ENCODE measurements around the gene AP2M1. TPM values are rescaled to one million over a fixed set of nuclear protein-coding genes. Genes with fewer than 3 reads are reported as not detected.
"Not testable (repeated sequence)": the region's sequence is repeated elsewhere in the genome, so short reads cannot be mapped to it uniquely, and the experiment has no call there.

Gene AP2M1
- total RNA-seq, 6 donors from 2014 or later = 132 to 280 (median 198) TPM

DNA sequence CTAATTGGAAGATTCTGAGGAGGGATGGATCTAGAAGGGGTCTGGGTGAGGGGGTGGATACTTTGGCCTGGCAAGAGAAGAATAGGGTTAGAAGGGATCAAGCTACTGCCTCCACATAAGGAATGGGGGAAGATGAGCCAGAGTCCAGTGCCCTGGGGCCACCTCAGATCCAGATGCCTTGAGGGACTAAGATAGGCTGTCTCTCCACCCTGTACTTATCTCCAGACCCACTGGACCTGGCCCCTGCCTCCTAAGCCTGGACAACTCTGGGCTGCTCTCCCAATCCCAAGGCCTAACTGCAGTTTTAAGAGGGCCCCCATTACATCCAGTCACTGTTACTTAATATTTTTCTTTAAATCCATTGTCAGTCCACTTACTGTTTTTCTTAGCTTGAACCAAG, 17.4 kb upstream of the AP2M1 start:
- ATAC-seq (ENCODE audit: low FRiP score in 2 of 2) = no peak
- peaks cover 43 to 65% (median 55%) of the 10 kb centered on the region in 4 donors for H3K4me1 ChIP-seq

DNA sequence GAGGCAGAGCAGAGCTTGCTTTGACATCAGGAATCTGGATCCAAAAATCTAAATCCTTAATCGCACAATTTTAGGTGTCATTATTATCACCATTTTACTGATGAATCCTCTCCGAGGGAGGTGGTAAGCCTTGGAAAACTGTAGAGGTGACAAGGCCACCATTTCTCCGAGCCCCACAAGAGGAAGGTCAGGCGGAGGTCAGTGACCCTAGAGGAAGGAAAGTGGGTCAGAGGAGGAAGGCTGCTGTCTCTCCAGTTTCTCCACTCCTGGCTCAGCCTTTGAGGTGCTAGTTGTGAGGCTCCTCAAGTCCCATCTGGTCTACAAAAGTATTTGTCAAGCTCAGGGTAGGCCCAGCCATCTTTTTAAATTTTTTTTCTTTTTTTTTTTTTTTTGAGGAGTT, 16.3 kb upstream of the AP2M1 start:
- Histone ChIP-seq H3K9me3 (no peaks in the 10 kb centered on the region), H3K36me3 (peaks cover 0 to 13% (median 4%) of the 10 kb centered on the region in 4 donors), H3K4me1 (peaks cover 43 to 65% (median 54%) of the 10 kb centered on the region in 4 donors), H3K27me3 (no peaks in the 10 kb centered on the region), H3K4me3 (no peak overlapping the region), H3K27ac (peak overlapping the region in 2 of 4 donors; percentile 27 to 93)
- no peak for DNase-seq
- TF ChIP-seq POLR2A (IDR thresholded peaks at IDR 0.05) = no peak
- TF ChIP-seq POLR2AphosphoS5 (IDR thresholded peaks at IDR 0.05) = no peak
- TF ChIP-seq EP300 (IDR thresholded peaks at IDR 0.05) = no peak
- TF ChIP-seq, protein P1, sequence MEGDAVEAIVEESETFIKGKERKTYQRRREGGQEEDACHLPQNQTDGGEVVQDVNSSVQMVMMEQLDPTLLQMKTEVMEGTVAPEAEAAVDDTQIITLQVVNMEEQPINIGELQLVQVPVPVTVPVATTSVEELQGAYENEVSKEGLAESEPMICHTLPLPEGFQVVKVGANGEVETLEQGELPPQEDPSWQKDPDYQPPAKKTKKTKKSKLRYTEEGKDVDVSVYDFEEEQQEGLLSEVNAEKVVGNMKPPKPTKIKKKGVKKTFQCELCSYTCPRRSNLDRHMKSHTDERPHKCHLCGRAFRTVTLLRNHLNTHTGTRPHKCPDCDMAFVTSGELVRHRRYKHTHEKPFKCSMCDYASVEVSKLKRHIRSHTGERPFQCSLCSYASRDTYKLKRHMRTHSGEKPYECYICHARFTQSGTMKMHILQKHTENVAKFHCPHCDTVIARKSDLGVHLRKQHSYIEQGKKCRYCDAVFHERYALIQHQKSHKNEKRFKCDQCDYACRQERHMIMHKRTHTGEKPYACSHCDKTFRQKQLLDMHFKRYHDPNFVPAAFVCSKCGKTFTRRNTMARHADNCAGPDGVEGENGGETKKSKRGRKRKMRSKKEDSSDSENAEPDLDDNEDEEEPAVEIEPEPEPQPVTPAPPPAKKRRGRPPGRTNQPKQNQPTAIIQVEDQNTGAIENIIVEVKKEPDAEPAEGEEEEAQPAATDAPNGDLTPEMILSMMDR (IDR thresholded peaks at IDR 0.05) = no peak
- no peak for ATAC-seq (ENCODE audit: low FRiP score in 2 of 2)
- 51 to 59% methylated on average over 4 of the region's 4 CpGs for WGBS, 2 donors

More for the DNA sequence above, 17.4 kb upstream of the AP2M1 start:
- TF ChIP-seq, protein P1 (IDR thresholded peaks at IDR 0.05) = no peak
- TF ChIP-seq POLR2A (IDR thresholded peaks at IDR 0.05) (no peak), POLR2AphosphoS5 (IDR thresholded peaks at IDR 0.05) (no peak), EP300 (IDR thresholded peaks at IDR 0.05) (no peak)
- H3K9me3 ChIP-seq = no peaks in the 10 kb centered on the region
- peak overlapping the region; percentile 82 to 93 (median 92) for H3K27ac ChIP-seq
- H3K27me3 ChIP-seq = no peaks in the 10 kb centered on the region
- H3K4me3 ChIP-seq = peak overlapping the region; percentile 14 to 98 (median 92)
- peaks cover 0 to 4% (median 0%) of the 10 kb centered on the region in 4 donors for H3K36me3 ChIP-seq
- DNase-seq = no peak

DNA sequence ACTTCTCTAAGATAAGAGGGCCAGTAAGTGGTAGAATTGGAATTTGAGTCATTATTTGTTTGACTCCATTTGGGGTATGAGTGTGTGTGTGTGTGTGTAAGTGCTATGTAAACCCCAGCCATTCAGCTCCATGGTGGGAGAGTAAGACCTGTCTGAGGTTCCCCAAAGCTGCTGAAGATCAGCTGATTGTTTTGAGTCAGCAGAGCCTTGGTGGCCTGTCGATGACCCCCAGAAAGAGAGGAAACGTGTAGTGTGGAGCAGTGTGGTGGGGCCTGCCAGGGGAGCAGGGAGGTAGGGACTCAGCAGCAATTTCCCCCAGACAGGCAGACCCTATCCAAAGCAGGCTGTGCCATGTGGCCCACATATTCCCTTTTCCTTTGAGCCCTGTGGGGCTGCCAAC, 14.2 kb upstream of the AP2M1 start:
- DNase-seq (no peak), ATAC-seq (ENCODE audit: low FRiP score in 2 of 2) (no peak)
- no peak for TF ChIP-seq POLR2AphosphoS5 (IDR thresholded peaks at IDR 0.05)
- TF ChIP-seq POLR2A (IDR thresholded peaks at IDR 0.05) = no peak
- TF ChIP-seq EP300 (IDR thresholded peaks at IDR 0.05) = no peak
- TF ChIP-seq, protein P1 (IDR thresholded peaks at IDR 0.05) = no peak
- Histone ChIP-seq H3K36me3 (peaks cover 16 to 33% (median 23%) of the 10 kb centered on the region in 4 donors), H3K4me1 (peaks cover 40 to 53% (median 49%) of the 10 kb centered on the region in 4 donors), H3K4me3 (no peak overlapping the region), H3K27me3 (no peaks in the 10 kb centered on the region), H3K9me3 (no peaks in the 10 kb centered on the region), H3K27ac (peak overlapping the region; percentile 39 to 65 (median 62))
- WGBS, 2 donors = 32 to 33% methylated on average over 1 to 2 of the region's 2 CpGs

DNA sequence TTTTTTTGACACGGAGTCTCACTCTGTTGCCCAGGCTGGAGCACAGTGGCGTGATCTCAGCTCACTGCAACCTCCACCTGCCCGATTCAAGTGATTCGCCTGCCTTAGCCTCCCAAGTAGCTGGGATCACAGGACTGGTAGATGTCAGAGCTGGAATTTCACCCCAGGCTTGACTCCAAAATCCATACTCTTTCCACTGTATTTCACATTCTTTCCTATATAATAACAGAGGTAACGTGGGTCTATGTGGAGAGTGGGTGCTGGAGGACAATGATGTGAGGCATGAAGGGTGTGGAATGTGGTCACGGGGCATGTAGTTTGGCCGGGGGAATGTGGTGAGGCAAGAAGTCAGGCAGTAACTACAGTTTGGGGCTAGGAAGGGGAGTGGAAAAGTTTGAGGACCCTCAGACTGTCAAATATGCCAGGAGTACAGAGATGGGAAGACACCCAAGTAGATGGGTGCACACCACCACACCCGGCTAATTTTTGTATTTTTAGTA, 12.0 kb upstream of the AP2M1 start:
- 74 to 87% methylated on average over 8 of the region's 8 CpGs for WGBS, 2 donors
- not testable (repeated sequence) for ATAC-seq (ENCODE audit: low FRiP score in 2 of 2); DNase-seq

DNA sequence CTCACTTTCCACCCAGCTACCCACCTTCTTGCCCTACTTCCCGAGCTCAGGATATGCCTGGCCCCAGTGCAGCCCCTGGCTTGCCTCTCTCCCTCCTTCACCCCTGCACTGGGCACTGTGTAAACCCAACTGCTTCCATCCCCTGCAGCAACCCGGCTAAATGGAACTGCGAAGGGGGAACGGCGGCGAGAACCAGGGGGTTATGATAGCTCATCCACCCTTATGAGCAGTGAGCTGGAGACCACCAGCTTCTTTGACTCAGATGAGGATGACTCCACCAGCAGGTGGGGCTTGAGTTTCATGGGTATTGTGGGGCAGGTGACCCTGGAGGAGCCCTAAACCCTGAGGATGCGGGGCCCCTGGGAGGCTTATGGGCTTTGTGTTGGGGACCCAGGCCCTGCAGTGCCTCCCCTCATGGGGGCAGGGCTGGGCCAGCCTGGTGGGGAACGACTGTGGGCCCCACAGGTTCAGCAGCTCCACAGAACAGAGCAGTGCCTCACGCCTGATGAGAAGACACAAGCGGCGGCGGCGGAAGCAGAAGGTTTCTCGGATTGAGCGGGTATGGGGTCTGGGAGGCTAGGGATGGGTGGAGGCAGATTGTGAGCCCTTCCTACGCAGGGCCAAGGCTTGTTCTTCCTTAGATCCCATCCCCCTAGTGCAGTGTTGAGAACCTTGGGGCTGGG, 9.9 kb upstream of the AP2M1 start:
- DNase-seq (no peak), ATAC-seq (ENCODE audit: low FRiP score in 2 of 2) (no peak)
- WGBS, 2 donors = 94 to 97% methylated on average over 15 to 16 of the region's 16 CpGs
- H3K4me1 ChIP-seq = peaks cover 14 to 21% (median 16%) of the 10 kb centered on the region in 4 donors
- no peaks in the 10 kb centered on the region for H3K27me3 ChIP-seq
- TF ChIP-seq POLR2A (IDR thresholded peaks at IDR 0.05) (no peak), EP300 (IDR thresholded peaks at IDR 0.05) (no peak), POLR2AphosphoS5 (IDR thresholded peaks at IDR 0.05) (no peak)
- TF ChIP-seq, protein P1 (IDR thresholded peaks at IDR 0.05) = no peak
- peaks cover 26 to 77% (median 63%) of the 10 kb centered on the region in 4 donors for H3K36me3 ChIP-seq
- H3K9me3 ChIP-seq = no peaks in the 10 kb centered on the region
- no peak overlapping the region for H3K4me3 ChIP-seq
- H3K27ac ChIP-seq = no peak overlapping the region

More for the DNA sequence above, 12.0 kb upstream of the AP2M1 start:
- H3K27me3 ChIP-seq, H3K27ac ChIP-seq, H3K9me3 ChIP-seq, H3K4me3 ChIP-seq: not testable (repeated sequence)
- peaks cover 20 to 55% (median 44%) of the 10 kb centered on the region in 4 donors for H3K36me3 ChIP-seq
- H3K4me1 ChIP-seq = peaks cover 31 to 38% (median 34%) of the 10 kb centered on the region in 4 donors

Data from upper lobe of left lung (tissue), 6 donors.